RWPE1 (cell line): Measurements from ENCODE around the gene HDLBP.
"Not testable (repeated sequence)": the region's sequence is repeated elsewhere in the genome, so short reads cannot be mapped to it uniquely, and the experiment has no call there.

Source experiments
- CTCF ChIA-PET: fragments of 350-600 bp; sonication (Branson Sonifier 250); formaldehyde crosslinking; extraction: SDS; loops from one replicate; lab custom pipeline; 2021; lab: Yijun Ruan, JAX
- POLR2A ChIA-PET: fragments of 400-600 bp; formaldehyde crosslinking; extraction: SDS; loops from one replicate; lab custom pipeline; 2020; ENCODE audit warnings: antibody characterized with exemption; ENCODE audit not compliant: low non-redundant PET; lab: Yijun Ruan, JAX
- DNase-seq: peaks from one replicate; pipeline ENCODE4 v3.0.0; 2012; ENCODE audit warnings: low spot score
- H3K27ac ChIP-seq: fragments of 450-650 bp; 2 replicates; pipeline ENCODE4 v1.5.1; 2017
- TF ChIP-seq, protein P1 (sequence below): fragments of 450-650 bp; conservative IDR thresholded peaks from 2 replicates; pipeline ENCODE4 v1.5.1; 2017; ENCODE audit warnings: low read depth, mild to moderate bottlenecking

The HDLBP gene

DNA sequence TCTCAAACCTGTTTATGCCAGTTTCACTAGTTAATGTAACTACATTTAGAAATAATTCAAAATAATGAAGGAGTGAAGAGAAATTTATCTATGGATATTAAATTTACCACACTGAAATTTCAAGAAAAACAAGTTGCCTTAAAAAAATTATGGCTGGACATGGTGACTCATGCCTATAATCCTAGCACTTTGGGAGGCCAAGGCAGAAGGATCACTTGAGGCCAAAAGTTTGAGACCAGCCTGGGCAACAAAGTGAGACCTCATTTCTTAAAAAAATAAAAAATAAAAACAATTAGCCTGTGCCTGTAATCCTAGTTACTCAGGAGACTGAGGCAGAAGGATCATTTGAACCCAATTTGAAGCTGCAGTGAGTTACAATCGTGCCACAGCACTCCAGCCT lies 29.9 kb downstream of the HDLBP start:
- H3K27ac ChIP-seq = no peak overlapping the region
- DNase-seq = no peak
- ChIA-PET CTCF (no interaction called here), POLR2A (no interaction called here)
- TF ChIP-seq, protein P1, sequence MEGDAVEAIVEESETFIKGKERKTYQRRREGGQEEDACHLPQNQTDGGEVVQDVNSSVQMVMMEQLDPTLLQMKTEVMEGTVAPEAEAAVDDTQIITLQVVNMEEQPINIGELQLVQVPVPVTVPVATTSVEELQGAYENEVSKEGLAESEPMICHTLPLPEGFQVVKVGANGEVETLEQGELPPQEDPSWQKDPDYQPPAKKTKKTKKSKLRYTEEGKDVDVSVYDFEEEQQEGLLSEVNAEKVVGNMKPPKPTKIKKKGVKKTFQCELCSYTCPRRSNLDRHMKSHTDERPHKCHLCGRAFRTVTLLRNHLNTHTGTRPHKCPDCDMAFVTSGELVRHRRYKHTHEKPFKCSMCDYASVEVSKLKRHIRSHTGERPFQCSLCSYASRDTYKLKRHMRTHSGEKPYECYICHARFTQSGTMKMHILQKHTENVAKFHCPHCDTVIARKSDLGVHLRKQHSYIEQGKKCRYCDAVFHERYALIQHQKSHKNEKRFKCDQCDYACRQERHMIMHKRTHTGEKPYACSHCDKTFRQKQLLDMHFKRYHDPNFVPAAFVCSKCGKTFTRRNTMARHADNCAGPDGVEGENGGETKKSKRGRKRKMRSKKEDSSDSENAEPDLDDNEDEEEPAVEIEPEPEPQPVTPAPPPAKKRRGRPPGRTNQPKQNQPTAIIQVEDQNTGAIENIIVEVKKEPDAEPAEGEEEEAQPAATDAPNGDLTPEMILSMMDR = no peak

DNA sequence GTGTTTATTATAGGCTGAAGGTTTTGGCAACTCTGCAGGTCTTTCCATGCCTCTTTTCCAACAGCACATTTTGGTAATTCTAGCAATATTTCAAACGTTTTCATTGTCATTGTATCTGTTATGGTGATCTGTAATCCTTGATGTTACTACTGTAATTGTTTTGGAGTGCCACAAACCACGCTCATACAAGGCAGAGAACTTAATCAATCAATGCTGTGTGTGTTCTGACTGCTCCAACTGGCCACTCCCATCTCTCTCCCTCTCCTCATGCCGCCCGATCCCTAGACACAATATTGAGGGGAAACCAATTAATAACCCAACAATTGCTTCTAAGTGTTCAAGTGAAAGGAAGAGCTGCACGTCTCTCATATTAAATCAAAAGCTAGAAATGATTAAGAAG lies 32.9 kb downstream of the HDLBP start:
- CTCF ChIA-PET = interaction anchor here (0.7 to 0.9 kb wide), 2 partner anchors 20 to 570 kb away, joined by 3 to 4 read pairs; no protein-coding TSS in a partner anchor
- no peak for DNase-seq
- TF ChIP-seq, protein P1 = no peak
- no peak overlapping the region for H3K27ac ChIP-seq
- POLR2A ChIA-PET = no interaction called here

DNA sequence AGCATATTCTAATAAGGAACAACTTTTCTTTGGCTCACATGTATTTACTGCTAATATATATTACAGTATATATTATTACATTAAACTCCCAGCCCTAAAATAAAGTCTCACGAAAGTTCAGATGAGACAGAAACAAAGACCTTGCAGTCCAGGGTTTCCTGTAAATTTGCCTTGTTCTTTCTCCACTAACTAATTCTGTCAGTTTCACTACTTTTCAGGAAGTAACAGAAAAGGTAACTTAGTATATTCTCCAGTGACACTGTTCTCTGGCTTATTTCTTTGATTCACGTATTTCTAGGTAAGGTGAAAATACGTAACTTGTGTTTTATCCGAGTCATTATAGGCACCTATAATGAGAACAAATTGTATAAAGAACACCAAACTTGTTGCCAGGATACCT lies 35.2 kb downstream of the HDLBP start:
- DNase-seq = no peak
- TF ChIP-seq, protein P1 = no peak
- no peak overlapping the region for H3K27ac ChIP-seq
- ChIA-PET CTCF (no interaction called here), POLR2A (no interaction called here)

DNA sequence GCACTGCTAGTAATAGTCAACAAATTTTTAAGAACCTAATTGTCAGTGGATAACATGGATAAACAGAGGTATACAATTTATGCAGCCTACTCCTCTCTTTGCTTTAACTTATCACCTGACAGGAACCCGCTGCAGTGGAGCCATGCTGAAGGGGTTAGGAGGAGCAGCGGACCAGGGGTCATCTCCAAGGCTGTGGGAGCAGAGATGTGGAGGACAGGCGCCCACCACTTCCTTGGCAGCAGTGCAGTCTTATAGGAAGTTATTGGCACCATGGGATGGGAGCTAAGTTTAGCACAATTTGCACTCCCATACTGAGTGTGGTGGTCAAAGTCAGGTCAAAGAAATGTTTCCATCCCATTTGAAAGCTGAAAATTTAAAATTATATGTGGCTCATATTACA lies 35.6 kb downstream of the HDLBP start:
- CTCF ChIA-PET = interaction anchor here (0.7 kb wide), 1 partner anchor 429 kb away, joined by 3 read pairs; no protein-coding TSS in a partner anchor

DNA sequence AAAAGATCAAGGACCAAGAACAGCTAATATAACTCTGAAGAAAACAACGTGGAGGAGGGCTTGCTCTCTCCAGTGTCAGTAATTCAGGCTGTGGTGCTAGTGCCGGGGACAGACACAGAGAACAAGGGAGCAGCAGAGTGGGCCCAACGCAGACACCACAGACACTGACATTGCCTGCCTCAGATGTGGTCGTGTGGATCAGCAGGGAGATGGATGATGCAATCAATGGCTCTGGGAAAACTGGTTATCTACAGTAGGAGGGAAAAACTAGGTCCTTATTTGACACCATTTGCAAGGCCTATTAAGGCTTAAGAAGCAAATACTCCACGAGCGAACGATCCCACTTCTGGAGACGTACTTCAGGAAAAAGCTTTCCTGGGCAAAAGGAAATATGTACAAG lies 36.1 kb downstream of the HDLBP start:
- DNase-seq = no peak
- peak overlapping the region; percentile 45 for H3K27ac ChIP-seq
- TF ChIP-seq, protein P1 = no peak
- CTCF ChIA-PET = interaction anchor here (0.7 kb wide), 1 partner anchor 428 kb away, joined by 3 read pairs; no protein-coding TSS in a partner anchor
- POLR2A ChIA-PET = interaction anchor here (0.6 kb wide), 1 partner anchor 90 kb away, joined by 3 read pairs; no protein-coding TSS in a partner anchor

More for the DNA sequence above, 35.6 kb downstream of the HDLBP start:
- POLR2A ChIA-PET = interaction anchor here (0.6 kb wide), 1 partner anchor 90 kb away, joined by 3 read pairs; no protein-coding TSS in a partner anchor
- peak overlapping the region; percentile 45; the same call in 1 of the 2 replicates for H3K27ac ChIP-seq
- no peak for DNase-seq
- TF ChIP-seq, protein P1 = no peak

DNA sequence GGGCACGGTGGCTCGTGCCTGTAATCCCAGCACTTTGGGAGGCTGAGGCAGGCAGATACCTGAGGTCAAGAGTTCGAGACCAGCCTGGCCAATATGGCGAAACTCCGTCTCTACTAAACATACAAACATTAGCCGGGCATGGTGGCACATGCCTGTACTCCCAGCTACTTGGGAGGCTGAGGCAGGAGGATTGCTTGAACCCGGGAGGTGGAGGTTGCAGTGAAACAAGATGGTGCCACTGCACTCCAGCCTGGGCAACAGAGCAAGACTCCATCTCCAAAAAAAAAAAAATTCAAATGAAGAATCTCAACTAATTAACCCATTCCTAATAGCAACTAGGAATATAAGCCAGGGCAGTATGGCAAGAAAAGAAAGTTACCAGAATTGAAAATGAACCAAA lies 37.2 kb downstream of the HDLBP start:
- POLR2A ChIA-PET, H3K27ac ChIP-seq, DNase-seq: not testable (repeated sequence)
- CTCF ChIA-PET = interaction anchor here (0.9 kb wide), 1 partner anchor 120 kb away, joined by 5 read pairs; no protein-coding TSS in a partner anchor

DNA sequence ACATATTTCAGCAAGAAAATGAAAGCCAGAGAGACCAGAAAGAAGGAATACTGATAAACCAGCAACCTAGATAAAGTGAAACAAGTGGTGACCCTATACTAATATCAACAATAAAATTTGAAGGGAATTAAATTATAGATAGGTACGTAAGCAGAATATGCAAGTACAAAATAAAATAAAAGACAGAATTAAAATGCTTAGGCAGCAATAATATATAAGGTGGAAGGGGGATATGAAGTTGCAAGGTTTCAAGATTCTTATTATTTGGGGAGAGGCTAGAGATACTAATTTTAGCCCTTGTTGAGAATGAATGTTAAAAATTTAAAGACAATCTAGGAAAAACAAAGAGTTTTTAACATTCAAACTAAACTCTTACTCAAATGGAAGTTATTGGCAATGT lies 39.6 kb downstream of the HDLBP start:
- ChIA-PET POLR2A (no interaction called here), CTCF (no interaction called here)
- TF ChIP-seq, protein P1 = no peak
- DNase-seq = no peak
- H3K27ac ChIP-seq = no peak overlapping the region
